Liver (tissue), 9 donors: Measurements from ENCODE around the gene MUC6. TPM values are rescaled to one million over a fixed set of nuclear protein-coding genes. Genes with fewer than 3 reads are reported as not detected.

Experiments used
- DNase-seq: peaks from one replicate; pipeline ENCODE4 v3.0.0-alpha.2; 2017; ENCODE audit warnings: low spot score
- H3K27ac ChIP-seq, 2 donors: one replicate each; pipeline ENCODE4 v1.7.0; 2013; ENCODE audit warnings: inconsistent platforms in 2 of 2, low read length in 2 of 2, control low read depth in 1 of 2, low read depth in 1 of 2, mild to moderate bottlenecking in 1 of 2
- H3K27me3 ChIP-seq, 4 donors: one replicate each; pipeline versions ENCODE4 v1.6.1 to v1.7.0; 2013; ENCODE audit warnings: low read length in 3 of 4, inconsistent platforms in 1 of 4, mild to moderate bottlenecking in 1 of 4, moderate library complexity in 1 of 4; ENCODE audit not compliant: control insufficient read depth in 4 of 4, insufficient read depth in 4 of 4
- H3K36me3 ChIP-seq, 4 donors: one replicate each; pipeline versions ENCODE4 v1.6.1 to v1.7.0; 2013; ENCODE audit warnings: low read length in 3 of 4, mild to moderate bottlenecking in 3 of 4, low read depth in 1 of 4, moderate library complexity in 1 of 4; ENCODE audit not compliant: control insufficient read depth in 4 of 4, insufficient read depth in 3 of 4
- H3K4me1 ChIP-seq, 4 donors: one replicate each; pipeline versions ENCODE4 v1.6.1 to v1.7.0; 2013; ENCODE audit warnings: low read length in 3 of 4, mild to moderate bottlenecking in 3 of 4, moderate library complexity in 1 of 4; ENCODE audit not compliant: control insufficient read depth in 4 of 4, insufficient read depth in 4 of 4
- H3K4me3 ChIP-seq, 3 donors: one replicate each; pipeline versions ENCODE4 v1.6.1 to v1.7.0; 2013; ENCODE audit warnings: low read length in 3 of 3, control low read depth in 1 of 3, low read depth in 1 of 3, mild to moderate bottlenecking in 1 of 3
- H3K9ac ChIP-seq, 2 donors: one replicate each; pipeline ENCODE4 v1.7.0; 2013; ENCODE audit warnings: low read length in 2 of 2, mild to moderate bottlenecking in 2 of 2, moderate library complexity in 2 of 2, control low read depth in 1 of 2, low read depth in 1 of 2
- H3K9me3 ChIP-seq, 4 donors: one replicate each; pipeline versions ENCODE4 v1.6.1 to v1.7.0; 2013; ENCODE audit warnings: low read length in 3 of 4; ENCODE audit not compliant: control insufficient read depth in 4 of 4
- ATF3 ChIP-seq: IDR thresholded peaks from 2 replicates; pipeline ENCODE4 v1.6.1; 2016; ENCODE audit warnings: antibody characterized with exemption
- EGR1 ChIP-seq, 2 donors: IDR thresholded peaks; 2 replicates each; pipeline ENCODE4 v1.6.1; 2016 to 2018; ENCODE audit warnings: antibody characterized with exemption in 2 of 2, low read depth in 2 of 2
- FOXA1 ChIP-seq: IDR thresholded peaks from 2 replicates; pipeline ENCODE4 v1.6.1; 2016; ENCODE audit warnings: antibody characterized with exemption
- FOXA2 ChIP-seq: IDR thresholded peaks from 2 replicates; pipeline ENCODE4 v1.6.1; 2016; ENCODE audit warnings: antibody characterized with exemption
- GABPA ChIP-seq, 2 donors: IDR thresholded peaks in 1 of 2; conservative IDR thresholded peaks in 1 of 2; 2 replicates each; pipeline ENCODE4 v1.6.1; 2016; ENCODE audit warnings: antibody characterized with exemption in 2 of 2, mild to moderate bottlenecking in 1 of 2, moderate library complexity in 1 of 2
- HNF4A ChIP-seq, 2 donors: conservative IDR thresholded peaks; 2 replicates each; pipeline ENCODE4 v1.6.1; 2016; ENCODE audit warnings: antibody characterized with exemption in 2 of 2, mild to moderate bottlenecking in 2 of 2
- HNF4G ChIP-seq: IDR thresholded peaks from 2 replicates; pipeline ENCODE4 v1.6.1; 2016; ENCODE audit warnings: antibody characterized with exemption
- JUND ChIP-seq, 2 donors: IDR thresholded peaks; 2 replicates each; pipeline ENCODE4 v1.6.1; 2016; ENCODE audit warnings: antibody characterized with exemption in 2 of 2
- NR2F2 ChIP-seq: IDR thresholded peaks from 2 replicates; pipeline ENCODE4 v1.6.1; 2016; ENCODE audit warnings: antibody characterized with exemption
- RAD21 ChIP-seq, 2 donors: IDR thresholded peaks; 2 replicates each; pipeline ENCODE4 v1.6.1; 2016; ENCODE audit warnings: antibody characterized with exemption in 2 of 2, mild to moderate bottlenecking in 2 of 2
- RXRA ChIP-seq, 2 donors: IDR thresholded peaks; 2 replicates each; pipeline ENCODE4 v1.6.1; 2017 to 2018; ENCODE audit warnings: antibody characterized with exemption in 2 of 2, mild to moderate bottlenecking in 1 of 2
- SP1 ChIP-seq: IDR thresholded peaks from 2 replicates; pipeline ENCODE4 v1.6.1; 2018; ENCODE audit warnings: antibody characterized with exemption, mild to moderate bottlenecking
- TAF1 ChIP-seq: conservative IDR thresholded peaks from 2 replicates; pipeline ENCODE4 v1.6.1; 2016; ENCODE audit warnings: antibody characterized with exemption, mild to moderate bottlenecking
- YY1 ChIP-seq: IDR thresholded peaks from 2 replicates; pipeline ENCODE4 v1.6.1; 2016; ENCODE audit warnings: antibody characterized with exemption, mild to moderate bottlenecking
- ZBTB33 ChIP-seq: IDR thresholded peaks from 2 replicates; pipeline ENCODE4 v1.6.1; 2016; ENCODE audit warnings: antibody characterized with exemption
- WGBS: extraction: QIAGEN DNeasy Blood & Tissue Kit; methylation state at CpG from one replicate; pipeline ENCODE4 v1.1.7; 2013; 5-methylcytosine and 5-hydroxymethylcytosine counted together
- polyA plus RNA-seq, 2 donors: library from polyadenylated mRNA; stranded (reverse) in 1 of 2; unstranded in 1 of 2; fragments of 200-250 nt in 1 of 2; fragments of >200 nt in 1 of 2; fragmentation: Nextera tagmentation in 1 of 2; extraction: Ambion mirVana in 1 of 2; gene quantifications; one replicate each; pipeline versions ENCODE4 v1.2.1 to v1.2.3, GENCODE V29; 2013 to 2015
- total RNA-seq, 2 donors: library from RNA; depleted of rRNA; stranded (reverse); fragments of >200 nt; gene quantifications; one replicate each; pipeline ENCODE4 v1.2.3, GENCODE V29; 2014
- TF ChIP-seq, protein P1 (sequence below): IDR thresholded peaks from 2 replicates; pipeline ENCODE4 v1.6.1; 2016; ENCODE audit warnings: antibody characterized with exemption
- TF ChIP-seq, protein P2 (sequence below): fragments of 150-350 bp; IDR thresholded peaks from 2 replicates; pipeline ENCODE4 v1.5.1; 2017; ENCODE audit warnings: improper control_type of control experiment, low read depth, low read length; ENCODE audit not compliant: missing input control
- TF ChIP-seq, protein P3 (sequence below): IDR thresholded peaks from 2 replicates; pipeline ENCODE4 v1.6.1; 2016; ENCODE audit warnings: antibody characterized with exemption, mild to moderate bottlenecking
- donor health status: healthy.
- donor health status: healthy.
- donor health status: healthy.
- donor health status: healthy.
- donor health status: healthy.

The MUC6 gene
- total and polyA plus RNA-seq, 4 donors: 0.05 to 0.54 (median 0.18) TPM

DNA sequence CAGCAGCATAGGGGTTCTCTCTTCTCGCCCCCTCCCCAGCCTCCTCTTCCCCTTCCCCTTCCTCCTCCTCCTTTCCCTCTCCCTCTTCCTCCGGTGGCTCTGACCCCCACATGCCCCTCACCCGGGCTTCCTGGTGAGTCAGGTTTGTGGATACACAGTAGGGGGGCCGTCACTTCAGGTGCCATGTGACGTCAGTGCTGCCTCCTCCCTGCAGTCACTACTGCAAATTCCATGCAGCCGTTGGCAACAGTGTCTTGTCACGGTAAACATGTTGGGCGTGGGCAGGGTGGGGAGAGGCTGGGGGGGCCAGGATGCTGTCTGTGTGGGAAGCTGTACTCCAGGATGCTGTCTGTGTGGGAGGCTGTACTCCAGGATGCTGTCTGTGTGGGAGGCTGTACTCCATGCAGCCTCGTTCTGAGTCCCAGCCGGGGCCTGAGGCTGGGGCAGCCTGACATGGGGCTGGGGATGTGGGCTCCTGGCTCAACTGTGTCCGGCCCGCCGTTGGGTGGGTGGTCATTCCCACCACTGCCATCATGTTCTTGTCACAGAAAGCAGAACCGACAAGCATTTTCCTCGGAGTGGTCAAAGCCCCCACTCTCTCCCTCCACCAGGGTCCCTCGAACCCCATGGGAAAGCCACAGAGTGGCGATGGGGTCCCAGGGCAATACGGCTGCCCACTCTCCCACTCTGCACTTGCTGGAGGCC is 35.8 kb upstream of the MUC6 start:
- H3K9me3 ChIP-seq: no peaks in the 10 kb centered on the region
- no peak overlapping the region for H3K27ac ChIP-seq
- H3K9ac ChIP-seq: no peak overlapping the region
- DNase-seq: no peak
- H3K4me1 ChIP-seq: peaks cover 0 to 6% (median 3%) of the 10 kb centered on the region in 4 donors
- 60% methylated on average over 18 of the region's 18 CpGs for WGBS
- no peaks in the 10 kb centered on the region for H3K36me3 ChIP-seq
- H3K27me3 ChIP-seq: no peaks in the 10 kb centered on the region
- TF ChIP-seq EGR1 (IDR thresholded peaks at IDR 0.05; ENCODE audit: low read depth in 2 of 2) (no peak), RAD21 (IDR thresholded peaks at IDR 0.05) (no peak), JUND (IDR thresholded peaks at IDR 0.05) (no peak), FOXA1 (no peak), GABPA (IDR thresholded peaks at IDR 0.05 in 1 of 2, conservative IDR thresholded peaks at IDR 0.05 in 1 of 2) (no peak), ATF3 (no peak), HNF4G (no peak)
- TF ChIP-seq, protein P1, sequence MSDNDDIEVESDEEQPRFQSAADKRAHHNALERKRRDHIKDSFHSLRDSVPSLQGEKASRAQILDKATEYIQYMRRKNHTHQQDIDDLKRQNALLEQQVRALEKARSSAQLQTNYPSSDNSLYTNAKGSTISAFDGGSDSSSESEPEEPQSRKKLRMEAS: no peak
- TF ChIP-seq, protein P2, sequence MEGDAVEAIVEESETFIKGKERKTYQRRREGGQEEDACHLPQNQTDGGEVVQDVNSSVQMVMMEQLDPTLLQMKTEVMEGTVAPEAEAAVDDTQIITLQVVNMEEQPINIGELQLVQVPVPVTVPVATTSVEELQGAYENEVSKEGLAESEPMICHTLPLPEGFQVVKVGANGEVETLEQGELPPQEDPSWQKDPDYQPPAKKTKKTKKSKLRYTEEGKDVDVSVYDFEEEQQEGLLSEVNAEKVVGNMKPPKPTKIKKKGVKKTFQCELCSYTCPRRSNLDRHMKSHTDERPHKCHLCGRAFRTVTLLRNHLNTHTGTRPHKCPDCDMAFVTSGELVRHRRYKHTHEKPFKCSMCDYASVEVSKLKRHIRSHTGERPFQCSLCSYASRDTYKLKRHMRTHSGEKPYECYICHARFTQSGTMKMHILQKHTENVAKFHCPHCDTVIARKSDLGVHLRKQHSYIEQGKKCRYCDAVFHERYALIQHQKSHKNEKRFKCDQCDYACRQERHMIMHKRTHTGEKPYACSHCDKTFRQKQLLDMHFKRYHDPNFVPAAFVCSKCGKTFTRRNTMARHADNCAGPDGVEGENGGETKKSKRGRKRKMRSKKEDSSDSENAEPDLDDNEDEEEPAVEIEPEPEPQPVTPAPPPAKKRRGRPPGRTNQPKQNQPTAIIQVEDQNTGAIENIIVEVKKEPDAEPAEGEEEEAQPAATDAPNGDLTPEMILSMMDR: no peak
- no peak overlapping the region for H3K4me3 ChIP-seq

DNA sequence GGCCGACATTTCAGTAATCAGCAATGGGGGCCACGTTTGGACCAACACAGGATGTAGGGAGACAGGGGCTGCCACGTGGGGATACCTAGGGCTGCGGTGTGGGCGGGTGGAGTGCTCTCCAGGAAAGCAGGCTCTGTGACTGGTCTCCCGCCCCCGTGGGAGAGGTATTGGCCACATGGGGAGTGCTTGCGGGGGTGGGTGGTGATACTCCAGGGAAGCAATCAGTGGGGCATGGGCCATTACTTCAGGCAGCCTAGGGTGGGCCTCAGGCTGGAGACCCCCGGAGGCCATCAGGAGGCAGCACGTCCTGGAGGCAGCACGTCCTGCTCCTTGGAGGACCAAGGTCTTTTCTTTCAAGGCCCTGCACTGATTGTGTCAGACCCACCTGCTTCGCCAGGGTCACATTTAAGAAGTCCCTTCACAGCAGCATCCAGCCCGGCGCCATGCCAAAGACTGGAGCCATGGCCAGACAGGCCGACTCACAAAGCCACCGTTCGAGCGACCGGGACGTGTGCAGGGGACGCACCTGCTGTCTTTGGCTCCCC is 35.1 kb upstream of the MUC6 start:
- H3K36me3 ChIP-seq: no peaks in the 10 kb centered on the region
- TF ChIP-seq ZBTB33: no peak
- no peak for TF ChIP-seq SP1
- TF ChIP-seq YY1: no peak
- TF ChIP-seq, protein P1: no peak
- TF ChIP-seq RAD21 (IDR thresholded peaks at IDR 0.05): no peak
- no peak for TF ChIP-seq EGR1 (IDR thresholded peaks at IDR 0.05; ENCODE audit: low read depth in 2 of 2)
- TF ChIP-seq HNF4A (conservative IDR thresholded peaks at IDR 0.05): no peak
- no peak for TF ChIP-seq GABPA (IDR thresholded peaks at IDR 0.05 in 1 of 2, conservative IDR thresholded peaks at IDR 0.05 in 1 of 2)
- no peak for TF ChIP-seq TAF1
- TF ChIP-seq HNF4G: no peak
- TF ChIP-seq ATF3: no peak
- no peak for TF ChIP-seq FOXA2
- TF ChIP-seq, protein P3, sequence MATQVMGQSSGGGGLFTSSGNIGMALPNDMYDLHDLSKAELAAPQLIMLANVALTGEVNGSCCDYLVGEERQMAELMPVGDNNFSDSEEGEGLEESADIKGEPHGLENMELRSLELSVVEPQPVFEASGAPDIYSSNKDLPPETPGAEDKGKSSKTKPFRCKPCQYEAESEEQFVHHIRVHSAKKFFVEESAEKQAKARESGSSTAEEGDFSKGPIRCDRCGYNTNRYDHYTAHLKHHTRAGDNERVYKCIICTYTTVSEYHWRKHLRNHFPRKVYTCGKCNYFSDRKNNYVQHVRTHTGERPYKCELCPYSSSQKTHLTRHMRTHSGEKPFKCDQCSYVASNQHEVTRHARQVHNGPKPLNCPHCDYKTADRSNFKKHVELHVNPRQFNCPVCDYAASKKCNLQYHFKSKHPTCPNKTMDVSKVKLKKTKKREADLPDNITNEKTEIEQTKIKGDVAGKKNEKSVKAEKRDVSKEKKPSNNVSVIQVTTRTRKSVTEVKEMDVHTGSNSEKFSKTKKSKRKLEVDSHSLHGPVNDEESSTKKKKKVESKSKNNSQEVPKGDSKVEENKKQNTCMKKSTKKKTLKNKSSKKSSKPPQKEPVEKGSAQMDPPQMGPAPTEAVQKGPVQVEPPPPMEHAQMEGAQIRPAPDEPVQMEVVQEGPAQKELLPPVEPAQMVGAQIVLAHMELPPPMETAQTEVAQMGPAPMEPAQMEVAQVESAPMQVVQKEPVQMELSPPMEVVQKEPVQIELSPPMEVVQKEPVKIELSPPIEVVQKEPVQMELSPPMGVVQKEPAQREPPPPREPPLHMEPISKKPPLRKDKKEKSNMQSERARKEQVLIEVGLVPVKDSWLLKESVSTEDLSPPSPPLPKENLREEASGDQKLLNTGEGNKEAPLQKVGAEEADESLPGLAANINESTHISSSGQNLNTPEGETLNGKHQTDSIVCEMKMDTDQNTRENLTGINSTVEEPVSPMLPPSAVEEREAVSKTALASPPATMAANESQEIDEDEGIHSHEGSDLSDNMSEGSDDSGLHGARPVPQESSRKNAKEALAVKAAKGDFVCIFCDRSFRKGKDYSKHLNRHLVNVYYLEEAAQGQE: no peak
- TF ChIP-seq, protein P2: no peak
- no peak for TF ChIP-seq RXRA (IDR thresholded peaks at IDR 0.05)
- no peak for TF ChIP-seq NR2F2
- no peak for TF ChIP-seq JUND (IDR thresholded peaks at IDR 0.05)
- TF ChIP-seq FOXA1: no peak
- H3K4me3 ChIP-seq: no peak overlapping the region
- no peak overlapping the region for H3K9ac ChIP-seq
- no peak for DNase-seq
- no peak overlapping the region for H3K27ac ChIP-seq
- H3K4me1 ChIP-seq: peaks cover 0 to 6% (median 3%) of the 10 kb centered on the region in 4 donors
- 79% methylated on average over 21 of the region's 21 CpGs for WGBS
- no peaks in the 10 kb centered on the region for H3K27me3 ChIP-seq
- H3K9me3 ChIP-seq: no peaks in the 10 kb centered on the region
